Caco-2 (cell line): ENCODE measurements around the gene RHOH. TPM values are rescaled to one million over a fixed set of nuclear protein-coding genes. Genes with fewer than 3 reads are reported as not detected.

Experiments
- BruUV-seq: library from RNA; stranded (reverse); fragments of 400-500 nt; replicated peaks from 2 replicates; lab custom pipeline; 2021; lab: Mats Ljungman, UMichigan
- CTCF ChIA-PET: fragments of 300-600 bp; sonication (Branson Sonifier 250); formaldehyde crosslinking; loops from one replicate; lab custom pipeline; 2022; ENCODE audit warnings: antibody characterized with exemption; lab: Charles Lee
- POLR2A ChIA-PET: fragments of 300-600 bp; sonication (Branson Sonifier 250); formaldehyde crosslinking; loops from one replicate; lab custom pipeline; 2022; ENCODE audit warnings: antibody characterized with exemption; lab: Charles Lee
- DNase-seq, 2 experiments: peaks; one replicate each; pipeline versions ENCODE4 v3.0.0 to v3.0.0-alpha.2; 2020 to 2022
- H3K27me3 ChIP-seq: replicated peaks from 2 replicates; pipeline ENCODE4 v1.6.0; 2011; ENCODE audit warnings: low read length; ENCODE audit not compliant: control insufficient read depth, insufficient read depth
- H3K36me3 ChIP-seq: 2 replicates; pipeline ENCODE4 v1.5.1; 2011; ENCODE audit warnings: low read length; ENCODE audit not compliant: control insufficient read depth, insufficient read depth
- H3K4me1 ChIP-seq: fragments of 250-450 bp; sonication (Bioruptor Pico); 2 replicates; pipeline ENCODE4 v1.5.1; 2020; ENCODE audit warnings: mild to moderate bottlenecking
- H3K4me3 ChIP-seq: 2 replicates; pipeline ENCODE4 v1.5.1; 2011; ENCODE audit warnings: low read depth, mild to moderate bottlenecking, control low read depth, low read length
- H3K9me3 ChIP-seq: fragments of 250-450 bp; sonication (Bioruptor Pico); 2 replicates; pipeline ENCODE4 v1.5.1; 2020; ENCODE audit warnings: mild to moderate bottlenecking, moderate library complexity
- H3K27ac Mint-ChIP-seq: one replicate; pipeline ENCODE4 v1.8.0; 2022; ENCODE audit warnings: mixed read lengths; ENCODE audit not compliant: unreplicated experiment
- H3K27me3 Mint-ChIP-seq: one replicate; pipeline ENCODE4 v1.8.0; 2022; ENCODE audit warnings: mixed read lengths; ENCODE audit not compliant: insufficient read depth, unreplicated experiment
- H3K36me3 Mint-ChIP-seq: one replicate; pipeline ENCODE4 v1.8.0; 2022; ENCODE audit warnings: mild to moderate bottlenecking, mixed read lengths; ENCODE audit not compliant: insufficient read depth, unreplicated experiment
- H3K4me1 Mint-ChIP-seq: one replicate; pipeline ENCODE4 v1.8.0; 2022; ENCODE audit warnings: low read depth, mixed read lengths; ENCODE audit not compliant: unreplicated experiment
- H3K4me3 Mint-ChIP-seq: one replicate; pipeline ENCODE4 v1.8.0; 2022; ENCODE audit warnings: mild to moderate bottlenecking, moderate library complexity, mixed read lengths; ENCODE audit not compliant: unreplicated experiment
- H3K9me3 Mint-ChIP-seq: one replicate; pipeline ENCODE4 v1.8.0; 2022; ENCODE audit warnings: mixed read lengths; ENCODE audit not compliant: unreplicated experiment
- intact Hi-C: fragments of 100-400 bp; cut with micrococcal nuclease; formaldehyde crosslinking; loops from one replicate; pipeline ENCODE4 v1.10.0; 2022; ENCODE audit not compliant: unreplicated experiment
- total RNA-seq: library from RNA; stranded (reverse); gene quantifications from 2 replicates; pipeline ENCODE4 v1.2.3, GENCODE V29; 2022
- TF ChIP-seq, protein P1 (sequence below), 2 experiments: fragments of 200-600 bp in 1 of 2; IDR thresholded peaks; 1 replicate in 1 of 2; 2 replicates in 1 of 2; pipeline versions ENCODE4 v1.5.1 to v1.8.0; 2011 to 2022; ENCODE audit warnings: antibody characterized with exemption in 1 of 2, control low read depth in 1 of 2, inconsistent platforms in 1 of 2, low read depth in 1 of 2, low read length in 1 of 2, mild to moderate bottlenecking in 1 of 2, moderate library complexity in 1 of 2; ENCODE audit not compliant: insufficient read depth in 1 of 2, severe bottlenecking in 1 of 2, unreplicated experiment in 1 of 2

The RHOH gene
- total RNA-seq, 1 experiment from 2014 or later, result not detected

- intact Hi-C loops, result no loop called here
- H3K9me3 Mint-ChIP-seq, result no peaks in the 10 kb centered on the region
These were observed 8.7 kb downstream of the RHOH start for GRCh38 chr4:40205259-40206198.

GRCh38 chr4:40206426-40206825 lies 9.6 kb downstream of the RHOH start:
- ChIA-PET CTCF (no interaction called here), POLR2A (no interaction called here)
- no peaks in the 10 kb centered on the region for H3K27me3 ChIP-seq
- no peaks in the 10 kb centered on the region for H3K4me1 Mint-ChIP-seq
- no peak for DNase-seq
- TF ChIP-seq, protein P1, sequence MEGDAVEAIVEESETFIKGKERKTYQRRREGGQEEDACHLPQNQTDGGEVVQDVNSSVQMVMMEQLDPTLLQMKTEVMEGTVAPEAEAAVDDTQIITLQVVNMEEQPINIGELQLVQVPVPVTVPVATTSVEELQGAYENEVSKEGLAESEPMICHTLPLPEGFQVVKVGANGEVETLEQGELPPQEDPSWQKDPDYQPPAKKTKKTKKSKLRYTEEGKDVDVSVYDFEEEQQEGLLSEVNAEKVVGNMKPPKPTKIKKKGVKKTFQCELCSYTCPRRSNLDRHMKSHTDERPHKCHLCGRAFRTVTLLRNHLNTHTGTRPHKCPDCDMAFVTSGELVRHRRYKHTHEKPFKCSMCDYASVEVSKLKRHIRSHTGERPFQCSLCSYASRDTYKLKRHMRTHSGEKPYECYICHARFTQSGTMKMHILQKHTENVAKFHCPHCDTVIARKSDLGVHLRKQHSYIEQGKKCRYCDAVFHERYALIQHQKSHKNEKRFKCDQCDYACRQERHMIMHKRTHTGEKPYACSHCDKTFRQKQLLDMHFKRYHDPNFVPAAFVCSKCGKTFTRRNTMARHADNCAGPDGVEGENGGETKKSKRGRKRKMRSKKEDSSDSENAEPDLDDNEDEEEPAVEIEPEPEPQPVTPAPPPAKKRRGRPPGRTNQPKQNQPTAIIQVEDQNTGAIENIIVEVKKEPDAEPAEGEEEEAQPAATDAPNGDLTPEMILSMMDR (IDR thresholded peaks at IDR 0.05; ENCODE audit: insufficient read depth in 1 of 2, low read depth in 1 of 2, low read length in 1 of 2, severe bottlenecking in 1 of 2, unreplicated experiment in 1 of 2), result no peak
- no TSS peak for BruUV-seq
- no peaks in the 10 kb centered on the region for H3K36me3 Mint-ChIP-seq
- H3K9me3 Mint-ChIP-seq, result no peaks in the 10 kb centered on the region
- H3K9me3 ChIP-seq, result no peaks in the 10 kb centered on the region
- H3K4me3 ChIP-seq, result no peak overlapping the region
- H3K4me3 Mint-ChIP-seq, result no peak overlapping the region
- no peak overlapping the region for H3K27ac Mint-ChIP-seq
- H3K36me3 ChIP-seq, result no peaks in the 10 kb centered on the region
- intact Hi-C loops, result no loop called here
- no peaks in the 10 kb centered on the region for H3K27me3 Mint-ChIP-seq
- no peaks in the 10 kb centered on the region for H3K4me1 ChIP-seq

More at GRCh38 chr4:40205259-40206198, 8.7 kb downstream of the RHOH start:
- no peak for DNase-seq
- no TSS peak for BruUV-seq
- Histone ChIP-seq H3K9me3 (no peaks in the 10 kb centered on the region), H3K27me3 (no peaks in the 10 kb centered on the region), H3K36me3 (no peaks in the 10 kb centered on the region), H3K4me1 (no peaks in the 10 kb centered on the region), H3K4me3 (no peak overlapping the region)
- Mint-ChIP-seq H3K36me3 (no peaks in the 10 kb centered on the region), H3K27me3 (no peaks in the 10 kb centered on the region), H3K4me3 (no peak overlapping the region), H3K4me1 (no peaks in the 10 kb centered on the region), H3K27ac (no peak overlapping the region)
- POLR2A ChIA-PET, result no interaction called here
- CTCF ChIA-PET, result no interaction called here
- TF ChIP-seq, protein P1 (IDR thresholded peaks at IDR 0.05; ENCODE audit: insufficient read depth in 1 of 2, low read depth in 1 of 2, low read length in 1 of 2, severe bottlenecking in 1 of 2, unreplicated experiment in 1 of 2), result no peak

GRCh38 chr4:40209401-40209800 lies 12.6 kb downstream of the RHOH start:
- H3K4me3 Mint-ChIP-seq, result no peak overlapping the region
- no peak overlapping the region for H3K27ac Mint-ChIP-seq
- intact Hi-C loops, result no loop called here
- no peaks in the 10 kb centered on the region for H3K9me3 Mint-ChIP-seq
- H3K36me3 Mint-ChIP-seq, result no peaks in the 10 kb centered on the region
- Histone ChIP-seq H3K4me3 (no peak overlapping the region), H3K9me3 (no peaks in the 10 kb centered on the region), H3K4me1 (no peaks in the 10 kb centered on the region), H3K36me3 (no peaks in the 10 kb centered on the region), H3K27me3 (no peaks in the 10 kb centered on the region)
- H3K27me3 Mint-ChIP-seq, result no peaks in the 10 kb centered on the region
- no TSS peak for BruUV-seq
- DNase-seq, result no peak
- ChIA-PET POLR2A (no interaction called here), CTCF (no interaction called here)
- TF ChIP-seq, protein P1 (IDR thresholded peaks at IDR 0.05; ENCODE audit: insufficient read depth in 1 of 2, low read depth in 1 of 2, low read length in 1 of 2, severe bottlenecking in 1 of 2, unreplicated experiment in 1 of 2), result no peak
- H3K4me1 Mint-ChIP-seq, result peaks cover 7% of the 10 kb centered on the region
